Spleen (tissue), 11 donors: ENCODE measurements around the gene PCNX3. TPM values are rescaled to one million over a fixed set of nuclear protein-coding genes. Genes with fewer than 3 reads are reported as not detected.
A peak's percentile ranks its signal among the peaks of the same experiment; 100 is the strongest.

Experiments
- DNase-seq: peaks from one replicate; pipeline ENCODE4 v3.0.0-alpha.2; 2020
- H3K27ac ChIP-seq, 8 donors: fragments of 200-600 bp; sonication (generic) in 7 of 8; 1 replicate in 4 of 8; 2 replicates in 4 of 8; pipeline versions ENCODE4 v1.5.0 to v1.8.0; 2016 to 2021; ENCODE audit warnings: inconsistent platforms in 4 of 8, mild to moderate bottlenecking in 4 of 8, moderate library complexity in 1 of 8
- H3K27me3 ChIP-seq, 7 donors: fragments of 200-600 bp; sonication (generic) in 6 of 7; replicated peaks in 1 of 7; 1 replicate in 4 of 7; 2 replicates in 3 of 7; pipeline versions ENCODE4 v1.5.0 to v1.8.0; 2016 to 2021; ENCODE audit warnings: inconsistent platforms in 3 of 7, mild to moderate bottlenecking in 1 of 7
- H3K36me3 ChIP-seq, 6 donors: fragments of 200-600 bp; sonication (generic) in 5 of 6; 1 replicate in 4 of 6; 2 replicates in 2 of 6; pipeline versions ENCODE4 v1.5.0 to v1.8.0; 2016 to 2021; ENCODE audit warnings: inconsistent platforms in 2 of 6
- H3K4me1 ChIP-seq, 6 donors: fragments of 200-600 bp; sonication (generic) in 5 of 6; 1 replicate in 3 of 6; 2 replicates in 3 of 6; pipeline versions ENCODE4 v1.5.0 to v1.8.0; 2016 to 2021; ENCODE audit warnings: inconsistent platforms in 3 of 6
- H3K4me3 ChIP-seq, 8 donors: fragments of 200-600 bp; sonication (generic) in 7 of 8; 1 replicate in 4 of 8; 2 replicates in 4 of 8; pipeline versions ENCODE4 v1.5.0 to v1.8.0; 2016 to 2021; ENCODE audit warnings: inconsistent platforms in 4 of 8, mild to moderate bottlenecking in 4 of 8, moderate library complexity in 2 of 8
- H3K9me3 ChIP-seq, 8 donors: fragments of 200-600 bp; sonication (generic) in 7 of 8; 1 replicate in 4 of 8; 2 replicates in 4 of 8; pipeline versions ENCODE4 v1.5.0 to v1.8.0; 2016 to 2021; ENCODE audit warnings: inconsistent platforms in 4 of 8
- CTCF ChIP-seq, 11 experiments: fragments of 200-600 bp in 7 of 11; fragments of 450-650 bp in 4 of 11; sonication (generic) in 4 of 11; IDR thresholded peaks in 8 of 11; conservative IDR thresholded peaks in 3 of 11; 1 replicate in 7 of 11; 2 replicates in 4 of 11; pipeline versions ENCODE4 v1.4.0 to v1.8.0; 2016 to 2021; ENCODE audit warnings: antibody characterized with exemption in 11 of 11, inconsistent platforms in 4 of 11, mild to moderate bottlenecking in 1 of 11
- POLR2A ChIP-seq, 3 donors: fragments of 450-650 bp; IDR thresholded peaks; one replicate each; pipeline ENCODE4 v1.5.1; 2017; ENCODE audit warnings: antibody characterized with exemption in 3 of 3, mild to moderate bottlenecking in 1 of 3
- POLR2AphosphoS5 ChIP-seq, 3 donors: sonication (generic); formaldehyde crosslinking; IDR thresholded peaks; one replicate each; pipeline ENCODE4 v1.5.1; 2017; ENCODE audit warnings: antibody characterized with exemption in 3 of 3
- WGBS, 5 donors: extraction: QIAGEN DNeasy Blood & Tissue Kit in 3 of 5; methylation state at CpG; one replicate each; pipeline versions ENCODE4 v1.1.5 to v1.1.7; 2013 to 2018; 5-methylcytosine and 5-hydroxymethylcytosine counted together
- intact Hi-C: fragments of 100-400 bp; cut with DNase I; formaldehyde crosslinking; loops from one replicate; pipeline ENCODE4 v1.15.0; 2023; ENCODE audit warnings: low total_unique reads
- polyA plus RNA-seq, 3 donors: library from polyadenylated mRNA; stranded (reverse); fragments of 200-250 nt; gene quantifications; one replicate each; pipeline ENCODE4 v1.2.1, GENCODE V29; 2013
- total RNA-seq, 7 donors: library from RNA; depleted of rRNA in 3 of 7; stranded (reverse); fragments of >200 nt in 3 of 7; fragmentation: NEBNext Ultra II Directional in 4 of 7; extraction: Animal tissue kit (Norgen Biotek cat#: 25700) in 4 of 7; gene quantifications; one replicate each; pipeline versions ENCODE4 v1.1.0 to v1.2.1, GENCODE V29; 2016 to 2021
- donor health status: healthy with polysubstance abuse.
- donor health status: DM: no; HTN: no; CAD: no; lungs with moderate emphysema.
- donor health status: DM: no; HTN: no; CAD: no.
- donor health status: Bipolar disorder and iron deficiency.
- donor health status: healthy.
- donor health status: DM: no; HTN: no; CAD: no.
- donor health status: DM: yes; HTN: yes; CAD: no.

The PCNX3 gene
- total and polyA plus RNA-seq, 10 donors = 9.2 to 51.3 (median 46.9) TPM

DNA sequence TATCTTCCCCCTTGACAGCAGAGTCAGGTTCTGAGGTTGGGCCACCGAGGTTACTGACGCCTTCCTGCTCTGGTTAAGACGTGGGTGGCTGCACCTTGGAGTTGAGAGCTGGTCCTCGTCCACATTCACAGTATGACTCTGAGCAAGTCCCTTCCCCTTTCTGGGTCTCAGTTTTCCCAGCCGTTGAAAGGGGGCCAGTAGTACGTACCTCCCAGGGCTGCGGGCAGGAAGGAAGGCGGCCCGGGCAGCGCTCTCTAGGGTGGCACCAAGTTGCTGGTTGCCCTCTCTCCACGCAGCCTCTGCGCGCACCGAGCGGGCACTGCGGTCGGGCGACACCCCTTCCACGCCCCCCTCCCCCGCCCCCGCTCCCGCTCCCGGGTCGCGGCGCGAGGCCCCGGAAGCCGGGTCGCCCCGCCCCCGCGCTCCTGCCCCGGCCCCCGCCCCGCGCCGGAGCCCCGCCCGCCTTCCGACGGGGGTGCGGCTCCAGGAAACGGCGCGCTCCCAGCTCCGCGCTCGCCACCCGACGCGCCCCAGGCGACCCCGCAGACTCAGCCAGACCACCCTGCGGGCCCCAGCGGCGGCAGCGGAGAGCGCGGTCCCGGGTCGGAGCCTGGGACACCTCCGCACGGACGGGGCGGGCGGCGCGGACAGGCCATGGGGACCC lies 39.9 kb upstream of the PCNX3 start, which contains the start of gene EHBP1L1:
EHBP1L1 (plus strand) TSS at position 486 of the 664 bp plus-strand sequence. CDS start 250 bp downstream, outside the sequence.
- peak; percentile 95 for DNase-seq
- 0 to 2% (median 1%) methylated on average over 5 to 69 of the region's 69 CpGs; no CpG with 5 or more reads in 1 of the 5 donors for WGBS, 5 donors

DNA sequence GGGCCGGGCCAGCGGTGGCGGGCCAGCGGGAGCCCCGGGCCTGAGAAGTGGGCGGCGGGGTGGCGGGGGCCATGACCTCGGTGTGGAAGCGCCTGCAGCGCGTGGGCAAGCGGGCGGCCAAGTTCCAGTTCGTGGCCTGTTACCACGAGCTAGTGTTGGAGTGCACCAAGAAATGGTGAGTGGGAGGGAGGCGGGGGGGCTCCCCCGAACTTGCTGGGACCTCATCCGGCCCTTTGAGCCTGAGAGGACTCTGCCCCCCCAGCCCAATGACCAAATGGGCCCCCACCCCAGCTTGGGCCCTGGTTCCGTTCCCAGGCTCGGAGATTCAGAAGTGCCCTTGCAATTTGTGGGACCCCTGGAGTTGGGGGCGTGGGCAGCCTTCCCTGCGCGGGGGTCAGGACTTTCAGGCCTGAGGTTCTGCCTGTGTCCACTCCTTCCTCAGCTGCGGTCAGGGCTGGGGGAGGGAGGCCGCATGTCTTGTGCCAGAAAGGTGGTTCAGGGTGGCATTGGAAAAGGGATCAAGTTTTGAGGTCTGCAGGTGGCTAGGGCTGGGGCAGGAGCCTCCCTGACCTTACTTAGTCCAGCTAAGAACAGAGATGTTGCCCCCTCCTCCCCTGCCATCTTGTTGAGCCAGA lies 39.2 kb upstream of the PCNX3 start:
- TF ChIP-seq POLR2AphosphoS5 (IDR thresholded peaks at IDR 0.05) (no peak), POLR2A (IDR thresholded peaks at IDR 0.05) (no peak), CTCF (IDR thresholded peaks at IDR 0.05 in 8 of 11, conservative IDR thresholded peaks at IDR 0.05 in 3 of 11) (no peak)
- 5 to 21% (median 5%) methylated on average over 7 to 26 of the region's 26 CpGs for WGBS, 5 donors
- no peak for DNase-seq
- Histone ChIP-seq H3K27ac (peak overlapping the region; percentile 88 to 99 (median 96)), H3K4me1 (peaks cover 30 to 92% (median 68%) of the 10 kb centered on the region in 6 donors), H3K27me3 (no peaks in the 10 kb centered on the region), H3K36me3 (peaks cover 4 to 47% (median 23%) of the 10 kb centered on the region in 6 donors), H3K9me3 (no peaks in the 10 kb centered on the region), H3K4me3 (peak overlapping the region; percentile 71 to 95 (median 88))
- intact Hi-C loops = no loop called here

More for the DNA sequence above, 39.9 kb upstream of the PCNX3 start, which contains the start of gene EHBP1L1:
- H3K27ac ChIP-seq = peak within 1 kb of the TSS; percentile 88 to 99 (median 96)
- H3K4me3 ChIP-seq = peak within 1 kb of the TSS; percentile 71 to 95 (median 88)
- TF ChIP-seq POLR2AphosphoS5 (IDR thresholded peaks at IDR 0.05) (peak; percentile 74 to 84 (median 83)), CTCF (IDR thresholded peaks at IDR 0.05 in 8 of 11, conservative IDR thresholded peaks at IDR 0.05 in 3 of 11) (no peak), POLR2A (IDR thresholded peaks at IDR 0.05) (peak in 1 of 3 donors; percentile 28)
- intact Hi-C loops = no loop called here
- no peaks in the 10 kb centered on the region for H3K9me3 ChIP-seq
- H3K4me1 ChIP-seq = peaks cover 36 to 92% (median 72%) of the 10 kb centered on the region in 6 donors
- H3K36me3 ChIP-seq = peaks cover 4 to 42% (median 17%) of the 10 kb centered on the region in 6 donors
- H3K27me3 ChIP-seq = no peaks in the 10 kb centered on the region

GRCh38 chr11:65576867-65577755 lies 38.5 kb upstream of the PCNX3 start:
- H3K27ac ChIP-seq = peak overlapping the region; percentile 88 to 99 (median 96)
- H3K4me1 ChIP-seq = peaks cover 23 to 92% (median 61%) of the 10 kb centered on the region in 6 donors
- intact Hi-C loops = no loop called here
- H3K4me3 ChIP-seq = peak overlapping the region; percentile 71 to 95 (median 88)
- H3K36me3 ChIP-seq = peaks cover 4 to 52% (median 30%) of the 10 kb centered on the region in 6 donors
- 11 to 20% (median 13%) methylated on average over 14 to 18 of the region's 18 CpGs for WGBS, 5 donors
- TF ChIP-seq POLR2A (IDR thresholded peaks at IDR 0.05) (no peak), POLR2AphosphoS5 (IDR thresholded peaks at IDR 0.05) (peak; percentile 75 to 90 (median 79))
- H3K9me3 ChIP-seq = no peaks in the 10 kb centered on the region
- H3K27me3 ChIP-seq = no peaks in the 10 kb centered on the region
- DNase-seq = peak; percentile 94

DNA sequence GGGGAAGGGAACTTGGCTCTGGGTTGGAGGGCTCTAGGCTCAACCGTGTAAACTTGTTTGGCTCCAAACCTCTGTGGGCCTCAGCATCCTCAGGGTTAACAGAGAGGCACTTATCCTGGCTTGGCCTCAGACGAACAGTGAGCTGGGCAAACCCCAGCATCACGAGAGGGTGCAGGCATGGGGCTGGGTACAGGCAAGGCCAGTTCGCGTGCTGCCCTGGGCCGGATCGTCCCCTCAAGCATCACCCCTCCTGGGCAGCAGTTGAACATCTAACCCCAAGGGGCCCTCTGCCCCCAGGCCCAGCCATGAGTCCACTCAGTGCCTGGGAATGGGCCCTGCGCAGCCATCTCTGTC lies 37.8 kb upstream of the PCNX3 start:
- WGBS, 5 donors = 21 to 42% (median 38%) methylated on average over 4 to 8 of the region's 8 CpGs
- no peaks in the 10 kb centered on the region for H3K27me3 ChIP-seq
- no peaks in the 10 kb centered on the region for H3K9me3 ChIP-seq
- no peak for DNase-seq
- H3K27ac ChIP-seq = peak overlapping the region; percentile 88 to 99 (median 96)
- intact Hi-C loops = no loop called here
- H3K4me1 ChIP-seq = peaks cover 22 to 96% (median 59%) of the 10 kb centered on the region in 6 donors
- H3K36me3 ChIP-seq = peaks cover 4 to 58% (median 33%) of the 10 kb centered on the region in 6 donors
- no peak for TF ChIP-seq CTCF (IDR thresholded peaks at IDR 0.05 in 8 of 11, conservative IDR thresholded peaks at IDR 0.05 in 3 of 11)
- no peak for TF ChIP-seq POLR2AphosphoS5 (IDR thresholded peaks at IDR 0.05)
- no peak for TF ChIP-seq POLR2A (IDR thresholded peaks at IDR 0.05)
- peak overlapping the region; percentile 71 to 95 (median 88) for H3K4me3 ChIP-seq
